Subcutaneous abdominal adipose tissue (tissue), 5 donors: ENCODE data around the gene GPX7.

Source experiments
- H3K27ac ChIP-seq: one replicate; pipeline ENCODE4 v1.7.0; 2013; ENCODE audit warnings: low read depth, mild to moderate bottlenecking, inconsistent platforms, low read length, moderate library complexity
- H3K27me3 ChIP-seq, 5 donors: one replicate each; pipeline ENCODE4 v1.7.0; 2013; ENCODE audit warnings: low read length in 5 of 5, inconsistent platforms in 1 of 5; ENCODE audit not compliant: control insufficient read depth in 5 of 5, insufficient read depth in 4 of 5
- H3K36me3 ChIP-seq, 5 donors: one replicate each; pipeline ENCODE4 v1.7.0; 2013; ENCODE audit warnings: low read length in 5 of 5; ENCODE audit not compliant: control insufficient read depth in 5 of 5, insufficient read depth in 5 of 5
- H3K4me1 ChIP-seq, 5 donors: one replicate each; pipeline ENCODE4 v1.7.0; 2013; ENCODE audit warnings: low read length in 5 of 5, mild to moderate bottlenecking in 3 of 5, moderate library complexity in 1 of 5; ENCODE audit not compliant: control insufficient read depth in 5 of 5, insufficient read depth in 5 of 5
- H3K4me3 ChIP-seq, 5 donors: one replicate each; pipeline ENCODE4 v1.7.0; 2013; ENCODE audit warnings: low read length in 5 of 5, low read depth in 1 of 5
- H3K9ac ChIP-seq, 5 donors: one replicate each; pipeline ENCODE4 v1.7.0; 2013; ENCODE audit warnings: low read length in 5 of 5, mild to moderate bottlenecking in 4 of 5, moderate library complexity in 3 of 5
- H3K9me3 ChIP-seq, 5 donors: one replicate each; pipeline ENCODE4 v1.7.0; 2013; ENCODE audit warnings: low read length in 5 of 5; ENCODE audit not compliant: control insufficient read depth in 5 of 5
- donor health status: healthy.
- donor health status: healthy.
- donor health status: healthy.
- donor health status: healthy.
- donor health status: healthy.

Gene GPX7

GRCh38 chr1:52601991-52602855, at the start of gene GPX7:
Gene GPX7 (plus strand): TSS chr1:52602371. CDS start chr1:52602410, 39 bp downstream.
- H3K4me3 ChIP-seq = peak within 1 kb of the TSS; percentile 61 to 79 (median 75)
- H3K9me3 ChIP-seq = no peaks in the 10 kb centered on the region
- peaks cover 0 to 12% (median 9%) of the 10 kb centered on the region in 5 donors for H3K36me3 ChIP-seq
- no peak within 1 kb of the TSS for H3K27ac ChIP-seq
- H3K9ac ChIP-seq = peak within 1 kb of the TSS; percentile 59 to 83 (median 67)
- H3K4me1 ChIP-seq = peaks cover 0 to 19% (median 17%) of the 10 kb centered on the region in 5 donors
- no peaks in the 10 kb centered on the region for H3K27me3 ChIP-seq

- Histone ChIP-seq H3K36me3 (no peaks in the 10 kb centered on the region), H3K9me3 (no peaks in the 10 kb centered on the region), H3K4me1 (peaks cover 0 to 24% (median 22%) of the 10 kb centered on the region in 5 donors), H3K9ac (peak within 1 kb of the TSS; percentile 58 to 93 (median 89)), H3K4me3 (peak within 1 kb of the TSS; percentile 87 to 93 (median 88)), H3K27me3 (no peaks in the 10 kb centered on the region), H3K27ac (peak within 1 kb of the TSS; percentile 70)
Observed at GRCh38 chr1:52552505-52553361, 49.4 kb upstream of the GPX7 start, which contains the start of gene TUT4. Gene TUT4 (minus strand): TSS chr1:52553092. CDS start chr1:52526280, 26,812 bp downstream.

DNA sequence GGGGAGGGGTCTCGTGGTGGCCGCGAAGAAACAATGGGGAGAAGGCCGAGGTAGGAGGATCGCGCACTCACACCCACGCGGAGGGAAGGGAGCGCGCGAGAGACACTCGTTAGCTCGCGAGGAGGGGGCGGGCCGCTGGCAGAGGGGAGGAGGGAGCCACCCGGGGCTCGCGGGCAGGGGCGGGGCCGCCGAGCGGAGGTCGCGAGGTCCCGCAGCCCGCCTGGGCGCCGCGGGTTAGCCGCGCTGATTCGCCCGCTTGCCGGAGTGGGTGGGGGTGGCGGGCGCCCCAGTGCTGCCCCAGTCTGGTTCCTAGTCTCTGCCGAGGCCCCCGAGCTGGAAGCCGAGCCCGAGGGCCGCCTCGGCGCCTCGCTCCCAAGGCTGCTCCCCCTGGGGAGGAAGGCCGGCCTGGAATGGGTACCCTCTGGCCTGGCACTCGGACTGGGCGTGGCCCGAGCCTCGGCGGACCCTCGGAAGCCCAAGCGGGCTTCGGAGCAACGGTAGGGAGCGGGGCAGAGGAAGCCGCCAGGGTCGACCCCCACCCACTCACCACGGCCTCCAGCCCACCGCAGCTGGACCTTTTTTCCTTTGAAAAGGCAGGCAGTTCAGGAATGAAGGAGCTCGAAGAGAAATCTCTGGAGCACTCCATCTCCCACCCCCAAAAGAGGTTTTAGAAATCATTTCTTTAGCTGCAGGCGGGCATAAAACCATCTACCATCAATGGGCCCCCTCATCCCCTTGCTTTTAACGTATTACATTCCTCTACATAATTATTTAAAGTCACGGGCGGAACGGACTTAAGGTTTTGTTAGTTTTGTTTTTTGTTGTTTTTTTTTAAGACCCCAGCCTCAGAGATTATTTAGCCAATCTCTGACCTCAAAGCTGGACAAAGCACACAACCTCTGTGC, 48.6 kb upstream of the GPX7 start:
- Histone ChIP-seq H3K27ac (peak overlapping the region; percentile 70), H3K9ac (peak overlapping the region; percentile 14 to 84 (median 78)), H3K4me3 (peak overlapping the region; percentile 59 to 93 (median 88)), H3K27me3 (no peaks in the 10 kb centered on the region), H3K9me3 (no peaks in the 10 kb centered on the region), H3K36me3 (no peaks in the 10 kb centered on the region), H3K4me1 (peaks cover 0 to 24% (median 22%) of the 10 kb centered on the region in 5 donors)

DNA sequence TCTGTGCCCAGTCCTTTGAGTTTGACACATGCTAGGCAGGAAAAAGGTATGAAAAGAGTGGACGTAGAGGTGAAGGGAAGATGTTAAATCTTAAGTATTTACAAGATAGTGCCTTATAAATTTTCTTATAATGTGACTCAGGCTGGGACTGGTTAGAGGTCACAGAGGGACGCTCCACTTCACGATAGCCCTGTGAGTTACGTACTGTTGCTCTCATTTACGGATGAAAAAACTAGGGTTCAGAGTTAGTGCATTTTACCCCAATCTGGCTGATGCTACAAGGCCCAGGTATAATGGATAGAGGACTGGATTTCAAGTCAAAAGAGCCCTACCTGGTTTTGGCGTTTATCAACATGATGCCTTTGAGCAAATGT, 47.9 kb upstream of the GPX7 start:
- no peaks in the 10 kb centered on the region for H3K36me3 ChIP-seq
- H3K9ac ChIP-seq = peak overlapping the region in 4 of 5 donors; percentile 77 to 84 (median 80)
- H3K4me3 ChIP-seq = peak overlapping the region in 4 of 5 donors; percentile 59 to 93 (median 88)
- no peaks in the 10 kb centered on the region for H3K27me3 ChIP-seq
- no peaks in the 10 kb centered on the region for H3K9me3 ChIP-seq
- peaks cover 0 to 24% (median 22%) of the 10 kb centered on the region in 5 donors for H3K4me1 ChIP-seq
- no peak overlapping the region for H3K27ac ChIP-seq

- no peak overlapping the region for H3K9ac ChIP-seq
- no peak overlapping the region for H3K4me3 ChIP-seq
- H3K27ac ChIP-seq = no peak overlapping the region
- peaks cover 0 to 24% (median 22%) of the 10 kb centered on the region in 5 donors for H3K4me1 ChIP-seq
- H3K36me3 ChIP-seq = no peaks in the 10 kb centered on the region
- no peaks in the 10 kb centered on the region for H3K9me3 ChIP-seq
- no peaks in the 10 kb centered on the region for H3K27me3 ChIP-seq
Observed at GRCh38 chr1:52554756-52555155, 47.4 kb upstream of the GPX7 start.

DNA sequence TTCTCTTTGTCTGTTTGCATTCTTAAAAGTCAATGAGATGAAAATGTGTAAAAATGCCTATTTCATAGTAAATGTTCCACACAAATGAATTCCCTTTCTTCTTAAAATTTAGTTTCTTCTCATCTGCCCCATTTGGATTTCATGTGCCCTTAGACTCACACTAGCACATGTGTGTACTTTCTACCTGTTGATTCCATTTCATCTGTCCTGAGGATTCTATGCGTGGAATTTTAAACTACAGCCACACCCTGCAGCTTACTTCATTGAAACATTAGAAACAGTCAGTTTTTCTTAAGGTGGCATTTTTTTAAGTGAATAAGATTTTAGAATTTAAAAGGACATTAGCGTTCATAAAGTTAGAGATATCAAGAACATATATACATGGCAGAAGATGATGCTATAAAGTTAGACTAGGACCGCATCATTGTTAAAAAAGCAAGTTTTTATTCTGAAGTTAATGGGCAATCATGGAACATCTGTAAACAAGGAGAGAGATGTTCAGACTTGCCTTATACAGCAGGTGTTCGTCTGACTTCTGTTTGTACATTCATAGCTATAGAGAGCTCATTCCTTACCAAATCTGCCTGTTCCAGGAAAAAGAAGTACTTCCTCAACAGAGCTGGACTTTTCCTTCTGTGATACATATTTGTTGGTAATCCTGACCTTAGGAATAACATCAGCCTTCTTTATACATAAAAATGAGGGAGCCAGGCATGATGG, 45.4 kb upstream of the GPX7 start:
- peaks cover 0 to 19% (median 17%) of the 10 kb centered on the region in 5 donors for H3K4me1 ChIP-seq
- no peak overlapping the region for H3K27ac ChIP-seq
- H3K36me3 ChIP-seq = no peaks in the 10 kb centered on the region
- H3K27me3 ChIP-seq = no peaks in the 10 kb centered on the region
- H3K4me3 ChIP-seq = no peak overlapping the region
- H3K9me3 ChIP-seq = no peaks in the 10 kb centered on the region
- no peak overlapping the region for H3K9ac ChIP-seq

- H3K9me3 ChIP-seq = no peaks in the 10 kb centered on the region
- H3K4me1 ChIP-seq = peaks cover 0 to 7% (median 4%) of the 10 kb centered on the region in 5 donors
- H3K4me3 ChIP-seq = no peak overlapping the region
- no peak overlapping the region for H3K9ac ChIP-seq
- no peaks in the 10 kb centered on the region for H3K27me3 ChIP-seq
- no peak overlapping the region for H3K27ac ChIP-seq
- H3K36me3 ChIP-seq = no peaks in the 10 kb centered on the region
Observed at GRCh38 chr1:52558941-52559340, 43.2 kb upstream of the GPX7 start.

- H3K9me3 ChIP-seq = no peaks in the 10 kb centered on the region
Observed at GRCh38 chr1:52559875-52560274, 42.3 kb upstream of the GPX7 start.

GRCh38 chr1:52562766-52563165, 39.4 kb upstream of the GPX7 start:
- Histone ChIP-seq H3K27me3 (no peaks in the 10 kb centered on the region), H3K9me3 (no peaks in the 10 kb centered on the region), H3K36me3 (no peaks in the 10 kb centered on the region), H3K4me3 (no peak overlapping the region), H3K9ac (no peak overlapping the region), H3K27ac (no peak overlapping the region), H3K4me1 (no peaks in the 10 kb centered on the region)

More at GRCh38 chr1:52559875-52560274, 42.3 kb upstream of the GPX7 start:
- Histone ChIP-seq H3K9ac (no peak overlapping the region), H3K4me1 (no peaks in the 10 kb centered on the region), H3K27me3 (no peaks in the 10 kb centered on the region), H3K27ac (no peak overlapping the region), H3K36me3 (no peaks in the 10 kb centered on the region), H3K4me3 (no peak overlapping the region)
